Loucy (cell line): Measurements from ENCODE around the gene SEC11A.

ENCODE experiments used
- EZH2phosphoT487 ChIP-seq: fragments of 200-600 bp; IDR thresholded peaks from 2 replicates; pipeline ENCODE4 v1.6.1; 2018; ENCODE audit warnings: antibody characterized with exemption, mild to moderate bottlenecking, moderate library complexity, borderline replicate concordance
- TF ChIP-seq, protein P1 (sequence below): fragments of 200-600 bp; sonication (generic); conservative IDR thresholded peaks from 2 replicates; pipeline ENCODE4 v1.5.1; 2014; ENCODE audit warnings: mild to moderate bottlenecking, antibody characterized with exemption, low read length

DNA sequence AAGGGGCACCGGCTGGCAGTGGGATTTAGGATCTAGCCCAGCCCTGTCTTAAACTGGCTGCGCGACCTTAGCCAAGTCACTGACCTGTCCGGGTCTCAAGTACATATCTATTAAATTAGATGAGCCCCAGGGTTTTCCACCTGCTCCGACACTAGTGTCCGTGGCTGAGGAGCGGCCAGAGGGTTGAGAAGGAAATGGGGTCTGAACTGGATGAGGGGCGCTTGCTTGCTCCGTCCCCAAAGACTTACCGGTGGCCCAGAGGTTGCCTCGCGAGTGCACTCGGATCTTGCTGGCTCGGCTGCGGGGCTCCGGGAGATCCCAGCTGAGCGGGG lies 58.2 kb downstream of the SEC11A start:
- TF ChIP-seq, protein P1, sequence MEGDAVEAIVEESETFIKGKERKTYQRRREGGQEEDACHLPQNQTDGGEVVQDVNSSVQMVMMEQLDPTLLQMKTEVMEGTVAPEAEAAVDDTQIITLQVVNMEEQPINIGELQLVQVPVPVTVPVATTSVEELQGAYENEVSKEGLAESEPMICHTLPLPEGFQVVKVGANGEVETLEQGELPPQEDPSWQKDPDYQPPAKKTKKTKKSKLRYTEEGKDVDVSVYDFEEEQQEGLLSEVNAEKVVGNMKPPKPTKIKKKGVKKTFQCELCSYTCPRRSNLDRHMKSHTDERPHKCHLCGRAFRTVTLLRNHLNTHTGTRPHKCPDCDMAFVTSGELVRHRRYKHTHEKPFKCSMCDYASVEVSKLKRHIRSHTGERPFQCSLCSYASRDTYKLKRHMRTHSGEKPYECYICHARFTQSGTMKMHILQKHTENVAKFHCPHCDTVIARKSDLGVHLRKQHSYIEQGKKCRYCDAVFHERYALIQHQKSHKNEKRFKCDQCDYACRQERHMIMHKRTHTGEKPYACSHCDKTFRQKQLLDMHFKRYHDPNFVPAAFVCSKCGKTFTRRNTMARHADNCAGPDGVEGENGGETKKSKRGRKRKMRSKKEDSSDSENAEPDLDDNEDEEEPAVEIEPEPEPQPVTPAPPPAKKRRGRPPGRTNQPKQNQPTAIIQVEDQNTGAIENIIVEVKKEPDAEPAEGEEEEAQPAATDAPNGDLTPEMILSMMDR, result no peak
- no peak for TF ChIP-seq EZH2phosphoT487
